OCI-LY3 (cell line): Measurements from ENCODE around the gene OR51B2.

Source experiments
- H2AFZ ChIP-seq: fragments of 200-600, 300-600 bp; shearing (Covaris generic); 2 replicates; pipeline ENCODE4 v1.6.0; 2014; ENCODE audit warnings: antibody characterized with exemption, low read depth, low read length
- H3K27ac ChIP-seq: fragments of 200-600, 300-600 bp; sonication (generic); 2 replicates; pipeline ENCODE4 v1.5.1; 2014; ENCODE audit warnings: mild to moderate bottlenecking, low read length, moderate library complexity, mixed read lengths
- H3K27me3 ChIP-seq: fragments of 200-600, 300-600 bp; sonication (generic); 2 replicates; pipeline ENCODE4 v1.6.1; 2014; ENCODE audit warnings: low read depth, low read length, mixed read lengths
- H3K36me3 ChIP-seq: fragments of 200-600, 300-600 bp; sonication (generic); replicated peaks from 2 replicates; pipeline ENCODE3; 2014; ENCODE audit warnings: low read depth, low read length, mixed read lengths
- H3K4me1 ChIP-seq: fragments of 300-600, 200-600 bp; sonication (generic); 2 replicates; pipeline ENCODE4 v1.6.1; 2014; ENCODE audit warnings: low read length, mixed read lengths
- H3K4me2 ChIP-seq: fragments of 200-600, 300-600 bp; sonication (generic); 2 replicates; pipeline ENCODE4 v1.6.1; 2014; ENCODE audit warnings: low read length, mixed read lengths
- H3K4me3 ChIP-seq: fragments of 300-600, 200-600 bp; sonication (generic); 2 replicates; pipeline ENCODE4 v1.5.1; 2014; ENCODE audit warnings: antibody characterized with exemption, mild to moderate bottlenecking, low read length, moderate library complexity
- H3K79me2 ChIP-seq: fragments of 300-600, 200-600 bp; shearing (Covaris generic); 2 replicates; pipeline ENCODE4 v1.6.1; 2014; ENCODE audit warnings: mild to moderate bottlenecking, low read length, mixed read lengths
- H3K9ac ChIP-seq: fragments of 300-600, 200-600 bp; shearing (Covaris generic); 2 replicates; pipeline ENCODE4 v1.6.0; 2014; ENCODE audit warnings: mild to moderate bottlenecking, low read length, moderate library complexity
- H3K9me3 ChIP-seq: fragments of 200-600, 300-600 bp; shearing (Covaris generic); 2 replicates; pipeline ENCODE4 v1.6.1; 2014; ENCODE audit warnings: low read length, mixed read lengths; ENCODE audit not compliant: insufficient read depth
- H4K20me1 ChIP-seq: fragments of 200-600, 300-600 bp; sonication (generic); 2 replicates; pipeline ENCODE4 v1.6.1; 2016; ENCODE audit warnings: low read length, mixed read lengths; ENCODE audit not compliant: insufficient read depth
- EZH2phosphoT487 ChIP-seq: fragments of 200-600 bp; shearing (Covaris generic); IDR thresholded peaks from 2 replicates; pipeline ENCODE4 v1.6.1; 2018; ENCODE audit warnings: antibody characterized with exemption, mixed run types, low read depth
- TF ChIP-seq, protein P1 (sequence below): fragments of 200-600, 300-600 bp; sonication (generic); IDR thresholded peaks from 2 replicates; pipeline ENCODE4 v1.5.1; 2014; ENCODE audit warnings: antibody characterized with exemption, low read length, low read depth

Gene OR51B2

DNA sequence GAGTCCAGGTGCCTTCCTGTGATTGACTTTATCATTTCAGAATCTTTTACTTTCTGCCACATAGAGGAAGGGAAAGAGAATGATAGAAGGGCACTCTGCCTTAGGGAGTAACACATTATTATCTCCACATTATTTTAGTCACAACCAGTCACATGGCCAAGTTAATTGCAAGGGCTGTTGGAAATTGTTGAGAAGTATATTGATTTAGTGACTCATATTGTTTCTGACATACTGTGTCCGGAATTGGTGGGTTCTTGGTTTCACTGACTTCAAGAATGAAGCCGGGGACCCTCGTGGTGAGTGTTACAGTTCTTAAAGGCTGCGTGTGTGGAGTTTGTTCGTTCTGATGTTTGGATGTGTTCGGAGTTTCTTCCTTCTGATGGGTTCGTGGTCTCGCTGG, 31.1 kb downstream of the OR51B2 start:
- H4K20me1 ChIP-seq = no peaks in the 10 kb centered on the region
- 0 out of 2 replicates have a peak, but pooled peaks cover 3% of the 10 kb centered on the region for H3K27me3 ChIP-seq
- H3K4me2 ChIP-seq = peak overlapping the region; percentile 11; the same call in 1 of the 2 replicates
- H3K4me3 ChIP-seq = no peak overlapping the region
- no peaks in the 10 kb centered on the region for H3K9me3 ChIP-seq
- TF ChIP-seq, protein P1, sequence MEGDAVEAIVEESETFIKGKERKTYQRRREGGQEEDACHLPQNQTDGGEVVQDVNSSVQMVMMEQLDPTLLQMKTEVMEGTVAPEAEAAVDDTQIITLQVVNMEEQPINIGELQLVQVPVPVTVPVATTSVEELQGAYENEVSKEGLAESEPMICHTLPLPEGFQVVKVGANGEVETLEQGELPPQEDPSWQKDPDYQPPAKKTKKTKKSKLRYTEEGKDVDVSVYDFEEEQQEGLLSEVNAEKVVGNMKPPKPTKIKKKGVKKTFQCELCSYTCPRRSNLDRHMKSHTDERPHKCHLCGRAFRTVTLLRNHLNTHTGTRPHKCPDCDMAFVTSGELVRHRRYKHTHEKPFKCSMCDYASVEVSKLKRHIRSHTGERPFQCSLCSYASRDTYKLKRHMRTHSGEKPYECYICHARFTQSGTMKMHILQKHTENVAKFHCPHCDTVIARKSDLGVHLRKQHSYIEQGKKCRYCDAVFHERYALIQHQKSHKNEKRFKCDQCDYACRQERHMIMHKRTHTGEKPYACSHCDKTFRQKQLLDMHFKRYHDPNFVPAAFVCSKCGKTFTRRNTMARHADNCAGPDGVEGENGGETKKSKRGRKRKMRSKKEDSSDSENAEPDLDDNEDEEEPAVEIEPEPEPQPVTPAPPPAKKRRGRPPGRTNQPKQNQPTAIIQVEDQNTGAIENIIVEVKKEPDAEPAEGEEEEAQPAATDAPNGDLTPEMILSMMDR = no peak
- no peak for TF ChIP-seq EZH2phosphoT487
- H3K9ac ChIP-seq = no peak overlapping the region
- peaks cover 20% of the 10 kb centered on the region for H3K4me1 ChIP-seq
- H3K36me3 ChIP-seq = no peaks in the 10 kb centered on the region
- H2AFZ ChIP-seq = peak overlapping the region; percentile 57; the same call in 1 of the 2 replicates
- H3K27ac ChIP-seq = peak overlapping the region; percentile 17; the same call in 1 of the 2 replicates
- no peaks in the 10 kb centered on the region for H3K79me2 ChIP-seq

GRCh38 chr11:5291207-5291838, 32.8 kb downstream of the OR51B2 start:
- no peak overlapping the region for H3K27ac ChIP-seq
- H3K79me2 ChIP-seq = no peaks in the 10 kb centered on the region
- H3K4me2 ChIP-seq = no peak overlapping the region
- H2AFZ ChIP-seq = peak overlapping the region; percentile 62; the same call in 1 of the 2 replicates
- peaks cover 20% of the 10 kb centered on the region for H3K4me1 ChIP-seq
- no peaks in the 10 kb centered on the region for H3K27me3 ChIP-seq
- no peaks in the 10 kb centered on the region for H3K36me3 ChIP-seq
- no peak overlapping the region for H3K9ac ChIP-seq
- no peak for TF ChIP-seq EZH2phosphoT487
- TF ChIP-seq, protein P1 = peak; percentile 71
- no peaks in the 10 kb centered on the region for H3K9me3 ChIP-seq
- no peaks in the 10 kb centered on the region for H4K20me1 ChIP-seq
- H3K4me3 ChIP-seq = no peak overlapping the region

DNA sequence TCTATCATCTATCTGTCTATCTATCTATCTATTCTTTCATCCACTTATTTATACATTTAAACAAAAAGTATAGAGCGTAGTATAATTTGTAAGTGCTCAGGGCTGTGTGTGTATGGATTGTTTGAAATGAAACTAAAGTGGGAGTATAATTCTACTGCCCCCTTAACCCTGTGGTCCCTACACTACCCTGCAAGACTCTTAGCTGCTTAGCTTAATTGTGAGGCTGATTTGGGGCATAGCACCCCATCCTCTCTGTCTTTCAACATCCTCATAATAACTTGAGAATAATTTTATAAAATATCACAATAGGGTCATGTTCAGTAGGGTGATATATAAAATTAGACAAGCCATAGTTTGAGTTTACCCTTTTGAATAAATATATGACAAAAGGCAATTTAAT, 34.0 kb downstream of the OR51B2 start:
- TF ChIP-seq, protein P1 = no peak
- TF ChIP-seq EZH2phosphoT487 = no peak
- Histone ChIP-seq H3K27ac (no peak overlapping the region), H3K79me2 (no peaks in the 10 kb centered on the region), H3K4me2 (no peak overlapping the region), H3K4me3 (no peak overlapping the region), H3K9ac (no peak overlapping the region), H3K27me3 (no peaks in the 10 kb centered on the region), H4K20me1 (no peaks in the 10 kb centered on the region), H3K9me3 (no peaks in the 10 kb centered on the region), H3K4me1 (peaks cover 20% of the 10 kb centered on the region), H2AFZ (no peak overlapping the region), H3K36me3 (no peaks in the 10 kb centered on the region)

DNA sequence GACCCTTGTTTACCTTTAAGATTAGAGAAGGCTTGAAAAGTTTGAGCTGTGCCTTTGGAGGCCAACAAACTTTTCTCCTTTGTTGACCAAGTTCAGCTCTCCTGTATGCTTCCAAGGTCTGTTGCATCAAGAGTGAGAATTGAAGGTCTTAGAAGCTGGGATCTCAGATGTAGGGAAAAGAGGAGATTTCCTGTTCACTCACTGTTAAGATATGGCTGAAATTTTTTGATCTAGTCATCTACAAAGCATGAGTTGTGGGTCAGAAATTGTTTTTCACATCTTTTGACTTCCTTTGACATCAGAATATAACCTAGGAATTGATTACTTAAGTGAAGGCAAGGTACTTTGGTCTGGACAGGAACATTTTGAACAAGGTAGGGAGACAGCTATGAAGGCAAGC, 34.4 kb downstream of the OR51B2 start:
- H3K27ac ChIP-seq = no peak overlapping the region
- no peak overlapping the region for H2AFZ ChIP-seq
- no peak overlapping the region for H3K4me2 ChIP-seq

More for the DNA sequence above, 34.4 kb downstream of the OR51B2 start:
- TF ChIP-seq, protein P1 = no peak
- TF ChIP-seq EZH2phosphoT487 = no peak
- Histone ChIP-seq H3K79me2 (no peaks in the 10 kb centered on the region), H3K9me3 (no peaks in the 10 kb centered on the region), H3K9ac (no peak overlapping the region), H3K4me3 (no peak overlapping the region), H3K27me3 (no peaks in the 10 kb centered on the region), H3K36me3 (no peaks in the 10 kb centered on the region), H4K20me1 (no peaks in the 10 kb centered on the region), H3K4me1 (peaks cover 20% of the 10 kb centered on the region)
